ENCODE data around the gene ELOF1.
"Not testable (repeated sequence)": the region's sequence is repeated elsewhere in the genome, so short reads cannot be mapped to it uniquely, and the experiment has no call there.

Gene ELOF1

GRCh38 chr19:11566164-11566563 lies 7.1 kb upstream of the ELOF1 start:
- no peak for DNase-seq

- DNase-seq, result not testable (repeated sequence)
Observed at GRCh38 chr19:11565649-11565980, 6.6 kb upstream of the ELOF1 start.

- DNase-seq, result not testable (repeated sequence)
Observed at GRCh38 chr19:11564082-11564807, 5.2 kb upstream of the ELOF1 start.

- DNase-seq, result peak; percentile 72 to 79
Observed at GRCh38 chr19:11563532-11563931, 4.5 kb upstream of the ELOF1 start.

GRCh38 chr19:11560404-11561051 lies 1.5 kb upstream of the ELOF1 start:
- DNase-seq, result peak; percentile 91 to 95

- no peak for DNase-seq
Observed at GRCh38 chr19:11556634-11557420, 2.2 kb downstream of the ELOF1 start.

GRCh38 chr19:11555246-11555645 lies 3.8 kb downstream of the ELOF1 start:
- DNase-seq, result no peak

GRCh38 chr19:11554160-11554559 lies 4.9 kb downstream of the ELOF1 start:
- DNase-seq, result no peak

- DNase-seq, result no peak
Observed at GRCh38 chr19:11552666-11553372, 6.2 kb downstream of the ELOF1 start.

- DNase-seq, result peak in 1 of 2 experiments; percentile 27
Observed at GRCh38 chr19:11551603-11552235, 7.3 kb downstream of the ELOF1 start.

GRCh38 chr19:11550265-11550664 lies 8.8 kb downstream of the ELOF1 start:
- no peak for DNase-seq

- no peak for DNase-seq
Observed at GRCh38 chr19:11549386-11549953, 9.6 kb downstream of the ELOF1 start.

GRCh38 chr19:11547929-11548700 lies 10.9 kb downstream of the ELOF1 start:
- DNase-seq, result no peak

- DNase-seq, result peak in 1 of 2 experiments; percentile 25
Observed at GRCh38 chr19:11541238-11541637, 17.8 kb downstream of the ELOF1 start.

GRCh38 chr19:11540645-11541044 lies 18.4 kb downstream of the ELOF1 start:
- DNase-seq, result no peak

GRCh38 chr19:11539495-11540365 lies 19.3 kb downstream of the ELOF1 start:
- no peak for DNase-seq

- DNase-seq, result no peak
Observed at GRCh38 chr19:11538232-11539036, 20.6 kb downstream of the ELOF1 start, which contains the start of gene CNN1. CNN1 (plus strand) TSS chr19:11538851; CDS start chr19:11538928, 77 bp downstream.

GRCh38 chr19:11535792-11536595 lies 23.0 kb downstream of the ELOF1 start:
- peak; percentile 58 to 76 for DNase-seq

GRCh38 chr19:11534948-11535347 lies 24.1 kb downstream of the ELOF1 start:
- no peak for DNase-seq
